ENCODE data around the gene NXPE1. TPM values are rescaled to one million over a fixed set of nuclear protein-coding genes. Genes with fewer than 3 reads are reported as not detected.

Gene NXPE1
- total RNA-seq, 1 experiment from 2014 or later = not detected

DNA sequence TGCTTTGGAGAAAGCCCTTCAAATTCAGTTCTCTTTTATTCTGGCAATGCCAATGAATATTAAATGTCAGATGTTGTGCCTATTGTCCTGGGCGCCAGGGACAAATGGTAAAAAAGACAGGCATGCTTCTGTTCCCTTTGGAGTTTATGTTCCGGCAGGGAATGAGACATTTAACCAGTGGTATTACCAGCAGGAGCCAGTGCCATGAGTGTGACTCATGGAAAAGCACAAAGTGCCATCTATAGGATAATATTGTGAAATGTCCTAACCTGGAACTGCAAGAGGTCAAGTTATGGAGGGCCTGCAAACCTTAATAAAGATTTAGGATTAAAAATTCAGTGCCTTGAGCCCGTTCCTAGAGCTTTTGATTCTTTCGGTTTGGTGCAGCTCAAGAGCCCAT is 80.9 kb downstream of the NXPE1 start:
- ATAC-seq (no peak), DNase-seq (ENCODE audit: low read depth, low spot score) (no peak)
- no TSS peak for BruUV-seq (replicated peaks)
- Histone ChIP-seq H3K27ac (ENCODE audit: low read depth, low read length) (no peak overlapping the region), H2AFZ (ENCODE audit: low read depth, low read length, poor library complexity, severe bottlenecking) (no peak overlapping the region), H3K9ac (ENCODE audit: low read length) (no peak overlapping the region), H4K20me1 (ENCODE audit: insufficient read depth) (no peaks in the 10 kb centered on the region), H3K4me3 (replicated peaks in 1 of 2; ENCODE audit: low read depth in 1 of 2, low read length in 2 of 2) (no peak overlapping the region), H3K27me3 (ENCODE audit: insufficient read depth, low read length) (no peaks in the 10 kb centered on the region), H3K9me3 (ENCODE audit: control insufficient read depth in 1 of 2, insufficient read depth in 1 of 2, low read depth in 1 of 2, low read length in 2 of 2) (no peaks in the 10 kb centered on the region), H3K9me2 (ENCODE audit: insufficient read depth) (no peaks in the 10 kb centered on the region), H3K4me2 (ENCODE audit: low read length) (no peak overlapping the region), H3K79me2 (ENCODE audit: insufficient read depth, low read length) (no peaks in the 10 kb centered on the region), H3K36me3 (ENCODE audit: control insufficient read depth in 1 of 2, insufficient read depth in 2 of 2, low read length in 2 of 2) (no peaks in the 10 kb centered on the region), H3K4me1 (ENCODE audit: control insufficient read depth in 1 of 2, insufficient read depth in 2 of 2, low read length in 2 of 2) (no peaks in the 10 kb centered on the region)
- ChIA-PET POLR2A (interaction anchor here (0.6 kb wide), 1 partner anchor 10 kb away, joined by 3 read pairs; no protein-coding TSS in a partner anchor), CTCF (no interaction called here), RAD21 (ENCODE audit: low non-redundant PET in 1 of 2, low total read pairs in 2 of 2, uncharacterized antibody in 2 of 2, unreplicated experiment in 2 of 2) (no interaction called here)
- intact Hi-C loops (cut with micrococcal nuclease) = no loop called here
- TF ChIP-seq CBX3 (IDR thresholded peaks at IDR 0.05; ENCODE audit: low read depth) (no peak), ZFX (IDR thresholded peaks at IDR 0.05) (no peak), FOSL1 (IDR thresholded peaks at IDR 0.05; ENCODE audit: low read depth) (no peak), RAD21 (IDR thresholded peaks at IDR 0.05; ENCODE audit: low read depth) (0 out of 2 replicates have a peak, but pooled peaks have one; percentile 7)
- TF ChIP-seq, protein P1, sequence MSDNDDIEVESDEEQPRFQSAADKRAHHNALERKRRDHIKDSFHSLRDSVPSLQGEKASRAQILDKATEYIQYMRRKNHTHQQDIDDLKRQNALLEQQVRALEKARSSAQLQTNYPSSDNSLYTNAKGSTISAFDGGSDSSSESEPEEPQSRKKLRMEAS (IDR thresholded peaks at IDR 0.05) = no peak

DNA sequence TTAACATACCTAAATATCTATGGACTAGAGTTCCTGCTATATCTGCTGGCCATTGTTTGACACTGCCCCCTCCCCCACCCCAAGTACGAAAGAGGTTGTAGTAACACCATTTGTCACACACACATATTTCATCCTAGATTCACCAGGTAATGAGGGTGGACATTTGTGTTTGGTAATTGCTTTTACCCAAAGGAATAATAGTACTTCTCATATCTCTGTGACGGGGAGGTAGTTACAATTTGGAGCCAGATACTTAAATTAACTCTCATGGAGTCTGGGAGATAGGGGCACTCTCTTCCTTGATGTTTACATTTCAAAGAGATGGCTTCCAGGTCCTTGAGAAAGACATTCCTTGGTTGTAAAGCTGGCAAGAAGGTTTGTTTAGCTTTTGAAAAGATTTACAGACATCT is 81.7 kb downstream of the NXPE1 start:
- no TSS peak for BruUV-seq (replicated peaks)
- DNase-seq (ENCODE audit: low read depth, low spot score) (no peak), ATAC-seq (no peak)
- H3K9me2 ChIP-seq (ENCODE audit: insufficient read depth) = no peaks in the 10 kb centered on the region
- no peaks in the 10 kb centered on the region for H3K9me3 ChIP-seq (ENCODE audit: control insufficient read depth in 1 of 2, insufficient read depth in 1 of 2, low read depth in 1 of 2, low read length in 2 of 2)
- H3K9ac ChIP-seq (ENCODE audit: low read length) = no peak overlapping the region
- H3K36me3 ChIP-seq (ENCODE audit: control insufficient read depth in 1 of 2, insufficient read depth in 2 of 2, low read length in 2 of 2) = no peaks in the 10 kb centered on the region
- no peak overlapping the region for H3K27ac ChIP-seq (ENCODE audit: low read depth, low read length)
- ChIA-PET RAD21 (ENCODE audit: low non-redundant PET in 1 of 2, low total read pairs in 2 of 2, uncharacterized antibody in 2 of 2, unreplicated experiment in 2 of 2) (no interaction called here), CTCF (no interaction called here), POLR2A (no interaction called here)
- no peaks in the 10 kb centered on the region for H3K27me3 ChIP-seq (ENCODE audit: insufficient read depth, low read length)
- H3K79me2 ChIP-seq (ENCODE audit: insufficient read depth, low read length) = no peaks in the 10 kb centered on the region
- no peak overlapping the region for H3K4me3 ChIP-seq (replicated peaks in 1 of 2; ENCODE audit: low read depth in 1 of 2, low read length in 2 of 2)
- no peak for TF ChIP-seq EZH2phosphoT487 (IDR thresholded peaks at IDR 0.05; ENCODE audit: borderline replicate concordance)
- H4K20me1 ChIP-seq (ENCODE audit: insufficient read depth) = no peaks in the 10 kb centered on the region
- intact Hi-C loops (cut with micrococcal nuclease) = no loop called here
- H2AFZ ChIP-seq (ENCODE audit: low read depth, low read length, poor library complexity, severe bottlenecking) = no peak overlapping the region
- H3K4me2 ChIP-seq (ENCODE audit: low read length) = no peak overlapping the region
- H3K4me1 ChIP-seq (ENCODE audit: control insufficient read depth in 1 of 2, insufficient read depth in 2 of 2, low read length in 2 of 2) = no peaks in the 10 kb centered on the region
